Lower lobe of right lung (tissue), 2 donors: Measurements from ENCODE around the gene CEP112. TPM values are rescaled to one million over a fixed set of nuclear protein-coding genes. Genes with fewer than 3 reads are reported as not detected.
A peak's percentile ranks its signal among the peaks of the same experiment; 100 is the strongest.

ENCODE experiments used
- ATAC-seq, 2 donors: fragments of 200-7000 bp; cut with Tn5 transposase; one replicate each; pipeline ENCODE4 v1.9.1; 2020 to 2022; ENCODE audit warnings: mild to moderate bottlenecking in 2 of 2, moderate library complexity in 2 of 2
- DNase-seq: peaks from one replicate; pipeline ENCODE4 v3.0.0-alpha.2; 2020
- H3K27ac ChIP-seq: fragments of 200-600 bp; one replicate; pipeline ENCODE4 v1.8.0; 2022
- H3K27me3 ChIP-seq: fragments of 200-600 bp; one replicate; pipeline ENCODE4 v1.8.0; 2022; ENCODE audit warnings: low read depth
- H3K36me3 ChIP-seq: fragments of 200-600 bp; one replicate; pipeline ENCODE4 v1.8.0; 2022; ENCODE audit warnings: mild to moderate bottlenecking
- H3K4me1 ChIP-seq: fragments of 200-600 bp; one replicate; pipeline ENCODE4 v1.8.0; 2022
- H3K4me3 ChIP-seq: fragments of 200-600 bp; one replicate; pipeline ENCODE4 v1.8.0; 2022; ENCODE audit warnings: mild to moderate bottlenecking
- H3K9me3 ChIP-seq: fragments of 200-600 bp; one replicate; pipeline ENCODE4 v1.8.0; 2022
- intact Hi-C: fragments of 100-400 bp; cut with DNase I; formaldehyde crosslinking; loops from one replicate; pipeline ENCODE4 v1.11.0; 2022
- total RNA-seq: library from RNA; stranded (reverse); fragmentation: NEBNext Ultra II Directional; extraction: Animal tissue kit (Norgen Biotek cat#: 25700); gene quantifications from one replicate; pipeline ENCODE4 v1.2.1, GENCODE V29; 2021
- TF ChIP-seq, protein P1 (sequence below): fragments of 200-600 bp; IDR thresholded peaks from one replicate; pipeline ENCODE4 v1.8.0; 2022; ENCODE audit warnings: antibody characterized with exemption, mild to moderate bottlenecking
- donor health status: DM: no; HTN: yes; CAD: no; lungs with severe emphysema.

The CEP112 gene
- total RNA-seq, 1 donor from 2014 or later = 30.1 TPM

GRCh38 chr17:65799454-65799853, 392.5 kb downstream of the CEP112 start:
- no peak overlapping the region for H3K27ac ChIP-seq
- H3K4me1 ChIP-seq = no peaks in the 10 kb centered on the region
- H3K4me3 ChIP-seq = no peak overlapping the region
- ATAC-seq (no peak), DNase-seq (no peak)
- intact Hi-C loops = no loop called here
- TF ChIP-seq, protein P1, sequence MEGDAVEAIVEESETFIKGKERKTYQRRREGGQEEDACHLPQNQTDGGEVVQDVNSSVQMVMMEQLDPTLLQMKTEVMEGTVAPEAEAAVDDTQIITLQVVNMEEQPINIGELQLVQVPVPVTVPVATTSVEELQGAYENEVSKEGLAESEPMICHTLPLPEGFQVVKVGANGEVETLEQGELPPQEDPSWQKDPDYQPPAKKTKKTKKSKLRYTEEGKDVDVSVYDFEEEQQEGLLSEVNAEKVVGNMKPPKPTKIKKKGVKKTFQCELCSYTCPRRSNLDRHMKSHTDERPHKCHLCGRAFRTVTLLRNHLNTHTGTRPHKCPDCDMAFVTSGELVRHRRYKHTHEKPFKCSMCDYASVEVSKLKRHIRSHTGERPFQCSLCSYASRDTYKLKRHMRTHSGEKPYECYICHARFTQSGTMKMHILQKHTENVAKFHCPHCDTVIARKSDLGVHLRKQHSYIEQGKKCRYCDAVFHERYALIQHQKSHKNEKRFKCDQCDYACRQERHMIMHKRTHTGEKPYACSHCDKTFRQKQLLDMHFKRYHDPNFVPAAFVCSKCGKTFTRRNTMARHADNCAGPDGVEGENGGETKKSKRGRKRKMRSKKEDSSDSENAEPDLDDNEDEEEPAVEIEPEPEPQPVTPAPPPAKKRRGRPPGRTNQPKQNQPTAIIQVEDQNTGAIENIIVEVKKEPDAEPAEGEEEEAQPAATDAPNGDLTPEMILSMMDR = no peak
- H3K27me3 ChIP-seq = no peaks in the 10 kb centered on the region
- no peaks in the 10 kb centered on the region for H3K36me3 ChIP-seq
- H3K9me3 ChIP-seq = peaks cover 14% of the 10 kb centered on the region

DNA sequence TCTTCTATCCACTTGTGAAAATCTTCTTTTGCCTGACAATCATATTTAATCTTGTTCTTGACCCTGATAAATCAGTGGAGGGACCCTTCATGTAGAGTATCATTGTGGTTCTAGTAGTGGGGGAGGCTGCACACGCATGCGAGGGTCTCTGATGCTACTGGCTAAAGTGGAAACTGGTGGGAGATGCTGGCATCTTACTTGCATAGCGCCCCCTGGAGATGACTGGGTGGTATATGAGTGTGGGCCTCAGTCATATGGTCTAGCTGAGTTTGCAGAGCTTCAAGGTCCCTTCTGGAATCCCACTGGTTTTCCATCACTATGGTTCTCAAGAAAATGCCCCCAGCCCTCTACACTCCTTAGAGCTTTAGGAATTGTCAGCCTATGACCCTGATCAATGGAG, 394.1 kb downstream of the CEP112 start:
- intact Hi-C loops = no loop called here
- Histone ChIP-seq H3K9me3 (peaks cover 14% of the 10 kb centered on the region), H3K36me3 (no peaks in the 10 kb centered on the region), H3K4me3 (no peak overlapping the region), H3K27ac (no peak overlapping the region), H3K4me1 (no peaks in the 10 kb centered on the region), H3K27me3 (no peaks in the 10 kb centered on the region)
- no peak for ATAC-seq
- TF ChIP-seq, protein P1 = no peak
- DNase-seq = no peak

DNA sequence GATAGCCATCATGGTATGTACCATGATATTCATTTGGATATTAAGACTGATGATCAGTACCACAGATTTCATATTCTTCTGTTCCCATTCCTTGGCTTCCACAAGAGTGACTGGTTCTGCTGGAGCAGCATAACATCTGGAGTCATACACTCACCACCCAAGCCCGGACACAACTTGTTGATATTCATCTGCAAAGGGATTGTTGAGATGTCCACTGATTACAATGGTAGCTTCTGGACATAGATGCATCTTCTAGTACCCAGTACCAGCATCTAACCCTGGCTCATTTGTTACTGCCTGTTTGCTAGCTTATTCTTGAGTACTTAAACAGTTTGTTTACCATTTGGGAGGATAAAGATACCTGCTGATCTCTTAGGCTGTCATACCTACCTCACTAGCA, 394.8 kb downstream of the CEP112 start:
- TF ChIP-seq, protein P1 = no peak
- no peak for ATAC-seq
- no peaks in the 10 kb centered on the region for H3K27me3 ChIP-seq
- no peak for DNase-seq
- H3K27ac ChIP-seq = no peak overlapping the region
- H3K9me3 ChIP-seq = peaks cover 13% of the 10 kb centered on the region
- no peaks in the 10 kb centered on the region for H3K4me1 ChIP-seq
- intact Hi-C loops = no loop called here
- H3K4me3 ChIP-seq = no peak overlapping the region
- no peaks in the 10 kb centered on the region for H3K36me3 ChIP-seq

GRCh38 chr17:65794572-65794971, 397.4 kb downstream of the CEP112 start:
- no peaks in the 10 kb centered on the region for H3K27me3 ChIP-seq
- intact Hi-C loops = no loop called here

GRCh38 chr17:65790241-65790640, 401.7 kb downstream of the CEP112 start:
- intact Hi-C loops = no loop called here
- DNase-seq = no peak

More at GRCh38 chr17:65794572-65794971, 397.4 kb downstream of the CEP112 start:
- TF ChIP-seq, protein P1 = peak; percentile 43
- H3K9me3 ChIP-seq = no peaks in the 10 kb centered on the region
- ATAC-seq (peak; percentile 59 to 66), DNase-seq (no peak)
- no peaks in the 10 kb centered on the region for H3K36me3 ChIP-seq
- H3K4me3 ChIP-seq = no peak overlapping the region
- no peaks in the 10 kb centered on the region for H3K4me1 ChIP-seq
- H3K27ac ChIP-seq = no peak overlapping the region

More at GRCh38 chr17:65790241-65790640, 401.7 kb downstream of the CEP112 start:
- Histone ChIP-seq H3K27ac (no peak overlapping the region), H3K36me3 (no peaks in the 10 kb centered on the region), H3K4me1 (no peaks in the 10 kb centered on the region), H3K4me3 (no peak overlapping the region), H3K27me3 (no peaks in the 10 kb centered on the region), H3K9me3 (no peaks in the 10 kb centered on the region)
- no peak for ATAC-seq
- TF ChIP-seq, protein P1 = no peak
